IPS-18c (cell line): ENCODE measurements around the gene CCDC24.

Source experiments
- H3K4me3 ChIP-seq: 2 replicates; pipeline ENCODE4 v1.7.0; 2013; ENCODE audit warnings: low read depth, mild to moderate bottlenecking, low read length, moderate library complexity; ENCODE audit not compliant: insufficient read depth
- H3K9me3 ChIP-seq: one replicate; pipeline ENCODE4 v1.6.1; 2013; ENCODE audit warnings: mild to moderate bottlenecking, low read length, moderate library complexity; ENCODE audit not compliant: control insufficient read depth, insufficient read depth

The CCDC24 gene

GRCh38 chr1:43991476-43992231 lies at the start of gene CCDC24:
Gene CCDC24 (plus strand): TSS chr1:43991599. CDS start chr1:43991879, 280 bp downstream.
- Histone ChIP-seq H3K9me3 (no peaks in the 10 kb centered on the region), H3K4me3 (peak within 1 kb of the TSS; percentile 77)

GRCh38 chr1:43942411-43942810 lies 49.0 kb upstream of the CCDC24 start:
- Histone ChIP-seq H3K9me3 (peaks cover 2% of the 10 kb centered on the region), H3K4me3 (no peak overlapping the region)

GRCh38 chr1:43944860-43945259 lies 46.5 kb upstream of the CCDC24 start:
- H3K4me3 ChIP-seq = no peak overlapping the region
- H3K9me3 ChIP-seq = peaks cover 2% of the 10 kb centered on the region

GRCh38 chr1:43945674-43946235 lies 45.6 kb upstream of the CCDC24 start:
- Histone ChIP-seq H3K4me3 (peak overlapping the region; percentile 78; the same call in 1 of the 2 replicates), H3K9me3 (peaks cover 2% of the 10 kb centered on the region)

GRCh38 chr1:43946236-43947060 lies 45.0 kb upstream of the CCDC24 start, which contains the start of gene IPO13:
Gene IPO13 (plus strand): TSS chr1:43946950. CDS start chr1:43947601, 651 bp downstream.
- peaks cover 2% of the 10 kb centered on the region for H3K9me3 ChIP-seq
- peak within 1 kb of the TSS; percentile 78 for H3K4me3 ChIP-seq

- Histone ChIP-seq H3K4me3 (peak overlapping the region; percentile 78), H3K9me3 (peaks cover 2% of the 10 kb centered on the region)
These were observed 44.1 kb upstream of the CCDC24 start for GRCh38 chr1:43947061-43947873.

GRCh38 chr1:43947874-43948437 lies 43.4 kb upstream of the CCDC24 start:
- peaks cover 2% of the 10 kb centered on the region for H3K9me3 ChIP-seq
- H3K4me3 ChIP-seq = peak overlapping the region; percentile 78

GRCh38 chr1:43949678-43950077 lies 41.7 kb upstream of the CCDC24 start:
- H3K4me3 ChIP-seq = no peak overlapping the region
- H3K9me3 ChIP-seq = peaks cover 2% of the 10 kb centered on the region

GRCh38 chr1:43951021-43951985 lies 40.1 kb upstream of the CCDC24 start:
- no peak overlapping the region for H3K4me3 ChIP-seq
- no peaks in the 10 kb centered on the region for H3K9me3 ChIP-seq

- H3K4me3 ChIP-seq = no peak overlapping the region
- H3K9me3 ChIP-seq = no peaks in the 10 kb centered on the region
These were observed 38.6 kb upstream of the CCDC24 start for GRCh38 chr1:43952731-43953346.

- no peaks in the 10 kb centered on the region for H3K9me3 ChIP-seq
- H3K4me3 ChIP-seq = no peak overlapping the region
These were observed 38.0 kb upstream of the CCDC24 start for GRCh38 chr1:43953361-43953760.

- no peaks in the 10 kb centered on the region for H3K9me3 ChIP-seq
- no peak overlapping the region for H3K4me3 ChIP-seq
These were observed 37.4 kb upstream of the CCDC24 start for GRCh38 chr1:43954036-43954435.

GRCh38 chr1:43956234-43956633 lies 35.2 kb upstream of the CCDC24 start:
- Histone ChIP-seq H3K9me3 (no peaks in the 10 kb centered on the region), H3K4me3 (no peak overlapping the region)

- Histone ChIP-seq H3K9me3 (no peaks in the 10 kb centered on the region), H3K4me3 (no peak overlapping the region)
These were observed 33.9 kb upstream of the CCDC24 start for GRCh38 chr1:43957407-43958040.
